C1 segment of cervical spinal cord (tissue), 14 donors: ENCODE results near the gene SAMD4B.
A peak's percentile ranks its signal among the peaks of the same experiment; 100 is the strongest.

ENCODE experiments used
- DNase-seq, 14 donors: peaks; one replicate each; lab custom pipeline; 2025; lab: John Stamatoyannopoulos, UW

The SAMD4B gene

DNA sequence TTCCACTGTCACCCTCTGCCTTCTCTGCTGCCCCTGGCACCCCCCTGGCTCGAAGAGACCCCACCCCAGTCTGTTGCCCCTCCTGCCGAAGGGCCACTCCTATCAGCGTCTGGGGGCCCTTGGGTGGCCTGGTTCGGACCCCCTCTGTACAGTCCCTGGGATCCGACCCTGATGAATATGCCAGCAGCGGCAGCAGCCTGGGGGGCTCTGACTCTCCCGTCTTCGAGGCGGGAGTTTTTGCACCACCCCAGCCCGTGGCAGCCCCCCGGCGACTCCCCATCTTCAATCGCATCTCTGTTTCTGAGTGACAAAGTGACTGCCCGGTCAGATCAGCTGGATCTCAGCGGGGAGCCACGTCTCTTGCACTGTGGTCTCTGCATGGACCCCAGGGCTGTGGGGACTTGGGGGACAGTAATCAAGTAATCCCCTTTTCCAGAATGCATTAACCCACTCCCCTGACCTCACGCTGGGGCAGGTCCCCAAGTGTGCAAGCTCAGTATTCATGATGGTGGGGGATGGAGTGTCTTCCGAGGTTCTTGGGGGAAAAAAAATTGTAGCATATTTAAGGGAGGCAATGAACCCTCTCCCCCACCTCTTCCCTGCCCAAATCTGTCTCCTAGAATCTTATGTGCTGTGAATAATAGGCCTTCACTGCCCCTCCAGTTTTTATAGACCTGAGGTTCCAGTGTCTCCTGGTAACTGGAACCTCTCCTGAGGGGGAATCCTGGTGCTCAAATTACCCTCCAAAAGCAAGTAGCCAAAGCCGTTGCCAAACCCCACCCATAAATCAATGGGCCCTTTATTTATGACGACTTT is 66.4 kb downstream of the SAMD4B start:
- peak in 4 of 14 donors; percentile 29 to 60 (median 42) for DNase-seq

DNA sequence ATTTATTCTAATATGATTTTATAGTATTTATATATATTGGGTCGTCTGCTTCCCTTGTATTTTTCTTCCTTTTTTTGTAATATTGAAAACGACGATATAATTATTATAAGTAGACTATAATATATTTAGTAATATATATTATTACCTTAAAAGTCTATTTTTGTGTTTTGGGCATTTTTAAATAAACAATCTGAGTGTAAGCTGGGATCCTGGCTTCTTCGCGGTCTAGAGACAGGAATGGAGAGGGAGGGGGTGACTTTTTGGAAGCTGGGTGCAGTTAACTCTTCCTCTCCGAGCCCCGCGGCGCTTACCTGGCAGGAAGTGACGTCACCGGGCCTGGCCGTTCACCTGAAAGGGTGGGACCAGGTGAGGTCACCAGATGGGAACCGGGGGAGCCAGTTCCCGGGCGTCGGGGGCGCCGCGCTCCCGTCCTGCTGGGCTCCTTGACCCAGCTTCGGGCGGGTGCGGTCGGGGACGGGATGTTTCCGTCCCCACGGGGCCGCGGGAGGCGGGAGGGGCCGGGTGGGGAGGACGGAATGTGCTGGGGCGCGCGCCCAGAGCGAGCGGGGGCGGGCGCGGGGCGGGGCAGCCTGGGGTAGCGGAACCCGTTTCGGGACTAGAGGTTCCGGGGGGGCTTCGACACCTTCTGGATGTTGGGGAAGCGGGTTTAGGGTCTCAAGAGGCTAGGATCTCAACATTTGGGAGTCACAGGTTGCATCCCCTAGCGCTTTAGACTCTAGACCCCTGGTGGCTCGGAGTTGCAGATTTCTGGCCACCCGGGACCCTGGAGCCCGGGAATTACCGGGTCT is 67.2 kb downstream of the SAMD4B start:
- peak in 12 of 14 donors; percentile 45 to 90 (median 76) for DNase-seq

DNA sequence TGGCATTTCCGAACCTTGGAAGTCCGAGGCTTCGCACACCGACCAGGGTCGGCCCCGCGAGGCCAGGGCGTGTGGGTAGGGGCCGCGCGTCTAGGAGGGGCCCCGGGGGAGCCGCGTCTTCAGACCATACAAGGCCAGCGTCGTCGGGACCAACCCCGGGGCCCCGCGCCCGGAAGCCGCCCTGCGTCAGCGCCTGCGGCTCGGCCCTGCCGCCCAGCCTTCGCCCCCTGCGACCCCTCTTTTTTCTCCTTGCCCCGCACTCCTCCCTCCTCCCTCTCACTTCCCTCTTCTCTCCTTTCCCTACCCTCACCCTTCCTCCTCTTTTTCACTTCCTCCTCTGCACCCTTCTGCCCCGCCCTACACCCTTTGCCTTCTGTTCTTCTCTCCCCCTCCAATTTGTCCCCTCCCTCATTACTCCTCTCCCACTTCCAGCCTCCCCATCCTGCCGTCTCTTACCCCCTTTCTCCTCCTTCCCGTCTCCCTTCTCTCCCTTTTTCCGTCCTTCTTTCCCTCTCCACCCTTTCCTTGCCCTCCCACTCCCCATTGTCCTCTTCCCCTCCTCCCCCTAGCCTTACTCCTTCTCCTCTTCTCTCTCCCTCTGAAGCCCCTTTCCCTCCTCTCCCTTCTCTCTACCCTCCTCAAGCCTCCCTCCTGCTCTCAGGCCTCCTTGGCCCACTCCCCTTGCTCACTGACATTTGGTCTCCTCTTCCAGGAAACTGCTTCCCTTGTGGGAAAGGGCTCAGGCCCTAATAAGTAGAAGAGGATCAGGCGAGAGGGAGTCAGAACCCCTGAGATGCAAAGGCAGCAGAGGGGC is 68.0 kb downstream of the SAMD4B start:
- DNase-seq, result peak in 10 of 14 donors; percentile 23 to 88 (median 65)

DNA sequence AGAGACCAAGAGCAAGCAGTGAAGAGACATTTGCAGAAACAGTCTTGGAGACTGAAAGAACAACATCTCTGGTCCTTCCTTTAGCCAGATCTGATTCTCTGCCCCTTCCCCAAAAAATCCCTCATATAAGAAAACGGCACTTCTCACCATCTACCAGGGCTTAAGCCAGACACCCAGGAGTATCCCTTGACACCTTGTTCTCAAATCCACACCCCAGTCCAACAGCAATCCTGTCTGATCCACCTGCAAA is 68.5 kb downstream of the SAMD4B start:
- DNase-seq, result no peak

DNA sequence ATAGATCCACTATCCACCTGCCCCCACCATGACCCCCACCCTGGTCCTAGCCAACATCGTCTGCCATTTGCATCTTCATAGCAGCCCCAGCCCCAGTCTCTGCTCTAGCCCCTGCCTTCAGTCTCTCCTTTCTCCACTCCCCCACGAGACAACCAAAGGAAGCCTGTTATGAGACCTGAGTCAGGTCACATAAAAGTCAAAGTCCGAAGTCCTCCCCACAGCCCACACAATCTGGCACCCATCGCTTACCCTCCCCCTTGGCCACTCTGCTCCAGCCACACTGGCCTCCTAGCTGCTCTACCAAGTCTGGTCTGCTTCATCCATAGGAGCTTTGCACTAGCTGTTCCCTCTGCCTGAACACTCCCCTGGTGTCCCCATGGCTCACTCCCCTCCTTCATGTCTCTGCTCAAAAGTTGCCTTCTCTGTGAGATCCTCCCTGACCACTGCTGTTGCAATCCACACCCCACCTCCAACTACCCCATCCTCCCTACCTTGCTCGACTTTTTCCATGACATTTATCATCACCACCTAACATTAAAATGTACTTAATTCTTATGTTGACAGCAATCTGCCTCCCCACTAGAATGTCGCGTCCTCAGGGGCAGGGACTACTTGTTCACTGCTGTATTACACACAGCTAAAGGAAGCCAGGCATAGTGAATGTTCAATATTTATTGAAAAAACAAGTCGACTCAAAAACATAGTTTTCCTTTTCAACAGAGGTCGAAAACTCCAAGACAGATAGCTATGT is 69.0 kb downstream of the SAMD4B start:
- DNase-seq, result peak in 9 of 14 donors; percentile 16 to 45 (median 30)

DNA sequence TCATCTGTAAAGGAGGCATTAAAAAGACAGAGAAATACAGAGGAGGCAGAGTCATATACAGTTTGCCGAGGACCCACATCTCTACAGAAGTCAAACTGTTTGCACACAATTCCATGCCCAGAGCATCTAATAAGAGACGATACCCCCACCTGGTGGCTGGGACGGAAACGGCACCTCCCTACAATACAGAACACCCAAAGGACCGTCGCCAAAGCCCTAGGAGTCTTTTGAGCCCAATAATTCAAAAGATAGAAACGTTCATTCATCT is 69.5 kb downstream of the SAMD4B start:
- peak in 12 of 14 donors; percentile 67 to 92 (median 84) for DNase-seq

DNA sequence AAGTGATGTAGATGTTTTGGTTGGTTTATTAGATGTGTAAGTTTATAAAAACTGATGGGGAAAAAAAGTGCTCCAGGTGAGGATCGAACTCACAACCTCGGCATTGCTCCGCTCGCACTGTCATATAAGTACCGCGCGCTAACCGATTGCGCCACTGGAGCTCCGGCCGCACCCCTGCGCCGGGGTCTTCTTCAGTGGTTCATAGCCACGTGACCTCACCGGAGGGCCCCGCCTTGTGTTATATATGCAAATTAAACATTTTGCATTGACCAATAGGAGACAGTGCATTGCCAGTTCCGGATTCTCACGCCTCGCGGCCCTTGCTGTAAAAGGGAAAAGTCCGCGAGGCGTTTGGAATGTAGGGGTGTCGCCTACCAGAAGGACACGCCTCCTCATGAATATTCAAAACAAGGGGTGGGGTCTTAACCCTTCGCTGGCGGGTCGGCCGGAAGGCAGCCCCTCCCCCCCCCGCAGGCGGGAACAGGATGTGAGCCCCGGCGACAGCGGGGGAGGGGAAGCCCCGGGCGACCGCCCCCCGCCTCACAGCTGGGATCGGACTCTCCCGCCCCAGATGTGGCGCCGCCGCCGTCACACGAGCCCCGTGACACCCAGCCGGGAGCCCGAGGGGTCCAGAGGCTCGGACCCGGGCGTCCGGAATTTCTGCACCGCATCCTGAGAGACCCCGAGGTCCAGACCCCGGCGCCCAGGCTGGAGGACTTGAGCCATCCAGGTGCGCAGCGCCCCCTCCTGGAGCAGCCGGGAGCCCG is 70.1 kb downstream of the SAMD4B start, which contains the start of gene PLEKHG2:
Gene PLEKHG2 (plus strand): TSS at position 570 of the 767 bp plus-strand sequence. CDS start 1,418 bp downstream, outside the sequence.
- DNase-seq, result peak; percentile 53 to 99 (median 90)

DNA sequence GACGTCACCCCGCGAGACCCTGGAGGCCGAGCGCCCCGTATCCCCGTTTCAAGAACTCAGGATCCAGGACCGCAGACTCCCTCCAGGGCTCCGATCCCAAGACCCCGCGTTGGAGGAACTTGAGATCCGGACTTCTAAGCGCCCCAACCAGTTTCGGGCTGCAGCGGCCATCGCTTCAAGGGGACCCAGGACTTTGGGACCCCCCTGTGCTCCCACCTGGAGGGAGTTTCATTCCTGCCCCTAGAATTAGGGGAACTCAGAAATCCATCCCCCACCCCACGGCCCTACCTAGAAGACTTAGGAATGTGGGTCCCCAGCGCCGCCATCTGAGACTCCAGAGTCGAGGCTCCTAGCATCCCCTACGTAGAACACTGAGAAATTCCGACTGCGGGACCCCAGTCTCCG is 70.6 kb downstream of the SAMD4B start:
- peak in 2 of 14 donors; percentile 33 to 49 for DNase-seq

DNA sequence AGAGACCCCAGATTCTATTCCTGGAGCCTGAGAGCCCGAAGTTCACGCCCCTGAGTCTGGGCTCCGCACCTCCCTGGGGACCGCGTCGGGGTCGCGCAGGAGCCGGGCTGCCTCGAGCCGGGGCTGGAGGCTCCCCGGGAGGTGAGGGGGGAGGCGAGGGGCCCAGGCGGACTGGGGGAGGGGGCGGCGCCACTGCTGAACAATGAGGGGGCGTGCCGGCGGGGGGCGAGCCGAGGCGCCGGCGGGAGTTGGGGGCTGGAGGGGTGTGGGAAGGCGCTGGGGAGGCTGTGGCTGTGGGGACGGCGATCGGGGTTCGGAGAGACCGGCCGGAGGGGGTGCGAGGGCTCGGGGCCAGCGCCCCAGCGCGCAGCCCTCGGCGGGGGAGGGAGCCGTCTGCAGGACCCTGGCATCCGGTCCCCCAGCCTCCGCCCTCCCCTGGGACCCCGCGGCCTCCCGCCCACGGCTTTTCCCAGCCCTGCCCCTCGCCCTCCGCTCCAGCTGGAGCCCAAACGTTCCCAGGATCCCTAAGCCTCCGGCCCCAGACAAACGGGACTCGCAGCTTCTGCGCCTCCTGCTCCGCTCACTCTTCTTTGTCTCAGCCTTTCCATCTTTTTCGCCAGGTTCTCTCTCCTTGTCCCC is 71.2 kb downstream of the SAMD4B start:
- peak in 2 of 14 donors; percentile 35 to 48 for DNase-seq

DNA sequence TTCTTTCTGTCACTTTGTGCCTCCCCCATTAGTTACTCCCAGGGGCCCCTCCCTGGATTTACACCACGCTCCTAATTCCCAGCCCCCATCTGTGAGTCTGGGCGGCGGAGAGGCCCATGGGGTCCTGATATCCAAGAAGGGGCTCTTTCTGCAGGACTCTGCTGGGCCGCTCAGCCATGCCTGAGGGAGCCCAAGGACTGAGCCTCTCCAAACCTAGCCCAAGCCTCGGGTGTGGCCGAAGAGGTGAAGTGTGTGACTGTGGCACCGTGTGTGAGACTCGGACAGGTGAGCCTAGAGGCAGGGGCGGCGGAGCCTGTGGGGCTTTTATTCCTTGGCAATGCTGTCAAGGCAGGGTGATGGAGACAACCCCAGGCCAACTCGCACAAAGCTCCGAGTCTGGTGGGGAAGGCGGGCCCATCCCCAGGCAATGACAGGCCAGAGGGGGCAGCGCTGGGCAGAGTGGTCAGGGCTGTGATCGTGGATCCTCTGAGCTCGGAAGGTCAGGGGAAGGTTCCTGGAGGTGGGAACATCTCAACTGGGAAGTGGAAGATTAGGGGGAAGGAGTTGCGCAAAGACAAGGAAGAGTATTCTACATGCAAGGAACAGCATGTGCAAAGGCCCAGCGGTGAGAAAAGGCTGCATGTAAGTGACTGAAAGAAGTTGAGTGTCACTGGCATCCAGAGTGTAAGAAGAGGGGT is 71.8 kb downstream of the SAMD4B start:
- DNase-seq, result peak in 1 of 14 donors; percentile 35

DNA sequence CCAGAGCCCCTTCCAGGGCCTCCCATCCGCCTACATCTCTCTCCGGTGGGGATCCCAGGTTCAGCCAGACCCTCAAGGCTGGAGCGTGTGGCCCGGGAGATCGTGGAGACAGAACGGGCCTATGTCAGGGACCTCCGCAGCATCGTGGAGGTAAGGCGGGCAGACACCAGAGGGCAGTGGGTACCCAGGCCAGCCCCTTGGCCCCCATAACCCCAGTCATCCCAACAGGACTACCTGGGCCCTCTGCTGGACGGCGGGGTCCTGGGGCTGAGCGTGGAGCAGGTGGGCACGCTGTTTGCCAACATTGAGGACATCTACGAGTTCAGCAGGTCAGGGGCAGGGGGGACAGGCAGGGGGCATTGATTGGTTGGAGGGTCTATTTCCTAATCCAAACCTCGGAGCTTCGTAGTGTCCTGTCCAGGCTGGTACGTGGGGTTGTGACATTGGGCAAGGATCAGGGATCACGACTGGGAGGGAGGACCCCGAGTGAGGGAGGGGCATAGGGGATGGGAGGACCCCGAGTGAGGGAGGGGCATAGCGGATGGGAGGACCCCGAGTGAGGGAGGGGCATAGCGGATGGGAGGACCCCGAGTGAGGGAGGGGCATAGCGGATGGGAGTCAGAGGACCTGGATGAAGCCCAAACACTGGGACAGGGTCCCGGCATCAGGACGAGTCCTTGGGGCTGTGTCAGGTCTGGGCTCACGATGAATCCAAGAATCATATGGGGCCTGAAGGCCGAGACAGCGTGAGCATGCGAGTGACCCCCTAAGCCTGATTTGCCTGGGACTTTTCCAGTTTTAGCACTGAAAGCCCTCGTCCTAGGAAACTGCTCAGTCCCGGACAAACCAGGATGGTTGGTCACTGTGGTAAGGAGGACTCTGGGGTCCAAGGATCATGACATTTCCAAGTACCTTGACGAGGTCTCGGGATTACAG is 73.2 kb downstream of the SAMD4B start:
- DNase-seq, result no peak

DNA sequence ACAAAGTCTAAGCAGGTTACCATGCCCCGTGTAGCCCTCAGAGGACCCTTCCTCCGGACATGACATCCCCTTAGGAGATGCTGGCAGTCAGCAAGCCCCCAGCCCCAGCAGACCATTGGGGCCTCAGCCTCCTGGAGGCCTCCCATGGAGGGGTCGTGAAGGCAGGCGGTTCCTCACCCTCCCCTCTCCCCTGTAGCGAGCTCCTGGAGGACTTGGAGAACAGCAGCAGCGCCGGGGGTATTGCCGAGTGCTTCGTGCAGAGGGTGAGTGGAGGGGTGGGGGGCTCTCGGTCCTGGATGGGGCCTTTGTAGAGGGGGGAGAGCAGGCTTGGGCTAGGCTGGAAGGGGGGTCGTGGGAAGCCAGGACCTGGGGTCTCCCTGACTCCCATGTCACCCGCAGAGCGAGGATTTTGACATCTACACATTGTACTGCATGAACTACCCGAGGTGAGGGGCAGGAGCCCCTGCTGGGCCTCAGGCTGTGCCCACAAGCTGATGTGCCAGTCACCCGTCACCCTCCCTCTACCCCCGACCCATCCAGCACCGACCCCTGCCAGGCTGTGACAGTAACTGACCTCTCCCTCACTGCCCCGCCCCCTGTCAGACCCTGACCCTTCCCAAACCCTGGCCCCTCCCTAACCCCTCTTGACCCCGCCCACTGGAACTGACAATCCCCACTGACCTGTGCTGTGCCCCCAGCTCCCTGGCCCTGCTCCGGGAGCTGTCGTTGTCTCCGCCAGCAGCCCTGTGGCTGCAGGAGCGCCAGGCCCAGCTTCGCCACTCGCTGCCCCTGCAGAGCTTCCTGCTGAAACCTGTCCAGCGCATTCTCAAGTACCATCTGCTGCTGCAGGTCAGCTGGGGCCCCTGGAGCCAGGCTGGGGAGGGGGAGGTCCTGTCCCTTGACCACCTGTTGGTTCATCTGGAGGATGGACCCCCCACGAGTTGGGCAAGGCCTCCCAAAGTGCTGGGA is 74.2 kb downstream of the SAMD4B start:
- no peak for DNase-seq

DNA sequence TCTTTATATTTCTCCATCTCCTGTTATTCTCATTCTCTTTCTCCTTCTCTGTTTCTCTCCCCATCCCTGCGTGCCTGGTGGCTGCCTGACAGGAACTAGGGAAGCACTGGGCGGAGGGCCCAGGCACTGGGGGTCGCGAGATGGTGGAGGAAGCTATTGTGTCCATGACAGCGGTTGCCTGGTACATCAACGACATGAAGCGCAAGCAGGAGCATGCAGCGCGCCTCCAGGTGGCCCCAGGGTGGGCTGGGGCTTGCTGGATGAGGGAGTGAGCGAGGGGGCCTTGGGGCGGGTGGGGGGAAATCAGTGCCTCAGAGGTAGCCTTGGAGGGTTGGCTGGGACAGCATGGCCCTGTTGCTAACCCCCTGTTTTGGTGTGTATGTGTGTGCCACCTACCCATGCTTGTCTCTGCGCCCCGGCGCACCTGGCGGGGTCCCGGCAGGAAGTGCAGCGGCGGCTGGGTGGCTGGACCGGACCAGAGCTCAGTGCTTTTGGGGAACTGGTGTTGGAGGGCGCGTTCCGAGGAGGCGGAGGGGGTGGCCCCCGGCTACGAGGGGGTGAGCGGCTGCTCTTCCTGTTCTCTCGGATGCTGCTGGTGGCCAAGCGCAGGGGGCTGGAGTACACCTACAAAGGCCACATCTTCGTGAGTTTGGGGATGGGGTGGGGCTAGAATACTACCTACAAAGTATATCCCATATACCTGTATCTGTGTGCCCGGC is 75.4 kb downstream of the SAMD4B start:
- no peak for DNase-seq

DNA sequence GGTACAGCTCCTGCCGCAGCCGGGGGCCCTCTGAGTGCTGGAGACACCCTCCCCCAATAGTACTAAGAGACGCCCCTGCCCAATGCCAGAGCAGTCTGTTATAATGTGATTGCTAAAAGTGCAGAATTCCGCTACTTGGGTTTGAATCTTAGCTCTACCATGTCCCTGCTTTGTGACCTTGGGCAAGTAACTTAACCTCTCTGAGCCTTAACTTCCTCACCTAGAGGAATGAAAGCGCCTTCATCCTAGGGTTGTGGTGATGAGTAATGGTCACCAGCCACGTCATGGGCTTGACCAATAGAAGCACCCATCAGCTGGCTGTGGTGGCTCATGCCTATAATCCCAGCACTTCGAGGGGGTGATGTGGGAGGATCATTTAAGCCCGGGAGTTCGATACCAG is 76.8 kb downstream of the SAMD4B start:
- DNase-seq, result no peak

DNA sequence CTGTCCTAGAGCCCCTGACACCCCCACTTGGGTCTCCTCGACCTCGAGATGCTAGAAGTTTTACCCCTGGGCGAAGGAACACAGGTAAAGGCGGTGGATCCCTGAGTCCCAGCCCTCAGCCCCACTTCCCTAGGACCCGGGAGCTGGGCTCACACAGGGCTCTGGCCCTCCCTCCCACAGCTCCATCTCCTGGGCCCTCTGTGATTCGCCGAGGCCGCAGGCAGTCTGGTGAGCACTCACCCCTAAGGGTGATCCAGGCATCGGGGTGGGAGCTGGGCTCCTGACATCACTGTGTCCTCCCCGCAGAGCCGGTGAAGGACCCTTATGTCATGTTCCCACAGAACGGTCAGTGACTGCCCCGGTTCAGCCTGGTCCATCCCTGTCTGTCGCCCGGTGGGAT is 78.5 kb downstream of the SAMD4B start:
- DNase-seq, result no peak

DNA sequence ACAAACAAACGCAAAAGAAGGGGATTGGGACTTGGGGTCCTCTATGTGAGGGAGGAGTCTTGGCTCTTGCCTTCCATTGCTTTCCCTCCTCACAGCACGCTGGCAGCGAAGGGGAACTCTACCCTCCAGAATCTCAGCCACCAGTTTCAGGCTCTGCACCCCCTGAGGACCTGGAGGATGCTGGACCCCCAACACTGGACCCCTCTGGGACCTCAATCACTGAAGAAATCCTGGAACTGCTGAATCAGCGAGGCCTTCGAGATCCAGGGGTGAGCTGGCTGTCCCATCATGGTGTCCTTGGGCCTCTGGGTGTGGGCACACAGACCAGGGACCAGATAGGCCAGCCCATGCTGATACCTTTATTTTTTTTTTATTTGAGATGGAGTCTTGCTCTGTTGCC is 79.8 kb downstream of the SAMD4B start:
- no peak for DNase-seq
